GM12878 (cell line): Measurements from ENCODE around the gene SLC35F3. TPM values are rescaled to one million over a fixed set of nuclear protein-coding genes. Genes with fewer than 3 reads are reported as not detected.

Source experiments
- ATAC-seq: fragments of 200-7000 bp; cut with Tn5 transposase; 3 replicates; pipeline ENCODE4 v1.9.1; 2020; ENCODE audit warnings: mild to moderate bottlenecking, moderate library complexity
- BruUV-seq: library from RNA; stranded (reverse); fragments of 400-500 nt; replicated peaks from 2 replicates; lab custom pipeline; 2021; lab: Mats Ljungman, UMichigan
- CTCF ChIA-PET: fragments of 300-600 bp; sonication (Branson Sonifier 250); formaldehyde crosslinking; extraction: SDS; loops from one replicate; lab custom pipeline; 2021; ENCODE audit warnings: inconsistent platforms; lab: Yijun Ruan, JAX
- POLR2A ChIA-PET: fragments of 350-600 bp; formaldehyde crosslinking; extraction: SDS; loops from one replicate; lab custom pipeline; 2021; ENCODE audit warnings: inconsistent platforms; lab: Charles Lee
- RAD21 ChIA-PET: fragments of 300-600 bp; sonication (Branson Sonifier 250); formaldehyde crosslinking; loops from one replicate; lab custom pipeline; 2023; ENCODE audit warnings: antibody characterized with exemption; ENCODE audit not compliant: unreplicated experiment; lab: Charles Lee
- SMC1A ChIA-PET: fragments of 300-600 bp; sonication (Branson Sonifier 250); formaldehyde crosslinking; loops from one replicate; lab custom pipeline; 2023; ENCODE audit not compliant: unreplicated experiment, uncharacterized antibody; lab: Charles Lee
- DNase-seq: peaks from one replicate; pipeline ENCODE4 v3.0.0-alpha.2; 2011; ENCODE audit warnings: low read depth, low spot score
- FAIRE-seq: peaks from 3 replicates; lab custom pipeline; 2011; peaks lifted over from hg19 to GRCh38; lab: Jason Lieb, UNC
- H2AFZ ChIP-seq: 2 replicates; pipeline ENCODE4 v1.6.0; 2011; ENCODE audit warnings: low read depth, low read length, control low read depth; ENCODE audit not compliant: control insufficient read depth
- H3K27ac ChIP-seq: 2 replicates; pipeline ENCODE4 v1.5.1; 2011; ENCODE audit warnings: control low read depth; ENCODE audit not compliant: control insufficient read depth, insufficient read depth
- H3K27me3 ChIP-seq, 2 experiments: replicated peaks in 1 of 2; 2 replicates each; pipeline versions ENCODE4 v1.6.0 to v1.6.1; 2011; ENCODE audit warnings: low read length in 1 of 2; ENCODE audit not compliant: control insufficient read depth in 2 of 2, insufficient read depth in 2 of 2
- H3K36me3 ChIP-seq, 2 experiments: 2 replicates each; pipeline ENCODE4 v1.5.1; 2011; ENCODE audit warnings: low read length in 1 of 2; ENCODE audit not compliant: control insufficient read depth in 2 of 2, insufficient read depth in 2 of 2
- H3K4me1 ChIP-seq: 2 replicates; pipeline ENCODE4 v1.6.1; 2011; ENCODE audit warnings: mild to moderate bottlenecking, low read length, moderate library complexity, mixed read lengths; ENCODE audit not compliant: control insufficient read depth, insufficient read depth
- H3K4me2 ChIP-seq: 2 replicates; pipeline ENCODE4 v1.6.0; 2011; ENCODE audit warnings: control low read depth; ENCODE audit not compliant: control insufficient read depth, insufficient read depth
- H3K4me3 ChIP-seq: fragments of 200-600 bp; sonication (generic); 2 replicates; pipeline ENCODE4 v1.5.1; 2016
- H3K79me2 ChIP-seq: 2 replicates; pipeline ENCODE4 v1.6.0; 2011; ENCODE audit warnings: low read length; ENCODE audit not compliant: control insufficient read depth, insufficient read depth
- H3K9ac ChIP-seq: 2 replicates; pipeline ENCODE4 v1.8.0; 2011; ENCODE audit warnings: low read length, control low read depth, mixed read lengths; ENCODE audit not compliant: control insufficient read depth, insufficient read depth
- H3K9me3 ChIP-seq: replicated peaks from 3 replicates; pipeline ENCODE4 v1.5.1; 2011; ENCODE audit warnings: mild to moderate bottlenecking, low read length; ENCODE audit not compliant: control insufficient read depth, insufficient read depth
- H4K20me1 ChIP-seq: 2 replicates; pipeline ENCODE4 v1.6.0; 2011; ENCODE audit not compliant: control insufficient read depth, insufficient read depth
- ASH2L ChIP-seq: fragments of 300-600, 200-600 bp; sonication (generic); IDR thresholded peaks from 2 replicates; pipeline ENCODE4 v1.6.1; 2017; ENCODE audit warnings: low read depth, mild to moderate bottlenecking, borderline replicate concordance
- BRCA1 ChIP-seq: IDR thresholded peaks from 2 replicates; pipeline ENCODE4 v1.6.1; 2011; ENCODE audit warnings: low read depth, low read length, improper control_type of control experiment
- CREM ChIP-seq: IDR thresholded peaks from 2 replicates; pipeline ENCODE4 v1.6.1; 2014; ENCODE audit warnings: antibody characterized with exemption, low read depth
- EP300 ChIP-seq, 2 experiments: fragments of 150-350 bp in 1 of 2; IDR thresholded peaks; 2 replicates each; pipeline ENCODE4 v1.6.1; 2011 to 2012; ENCODE audit warnings: low read depth in 2 of 2, low read length in 2 of 2, borderline replicate concordance in 1 of 2, improper control_type of control experiment in 1 of 2, inconsistent platforms in 1 of 2; ENCODE audit not compliant: control insufficient read depth in 1 of 2
- IRF3 ChIP-seq: fragments of 450-650 bp; IDR thresholded peaks from 2 replicates; pipeline ENCODE4 v1.6.1; 2014; ENCODE audit warnings: mild to moderate bottlenecking
- NR2F1 ChIP-seq: fragments of 450-650 bp; conservative IDR thresholded peaks from 2 replicates; pipeline ENCODE4 v1.6.1; 2017; ENCODE audit warnings: mild to moderate bottlenecking
- RAD21 ChIP-seq: IDR thresholded peaks from 2 replicates; pipeline ENCODE4 v1.6.1; 2011; ENCODE audit warnings: mild to moderate bottlenecking, low read depth, low read length, moderate library complexity; ENCODE audit not compliant: insufficient read depth
- SP1 ChIP-seq: IDR thresholded peaks from one replicate; pipeline ENCODE4 v1.6.1; 2011; ENCODE audit warnings: low read depth, low read length
- SPI1 ChIP-seq: IDR thresholded peaks from 2 replicates; pipeline ENCODE4 v1.6.1; 2011; ENCODE audit warnings: low read depth, mild to moderate bottlenecking, low read length, moderate library complexity, borderline replicate concordance; ENCODE audit not compliant: insufficient read depth
- SUZ12 ChIP-seq: fragments of 200-600 bp; sonication (generic); IDR thresholded peaks from one replicate; pipeline ENCODE4 v1.6.1; 2018; ENCODE audit warnings: antibody characterized with exemption, mild to moderate bottlenecking; ENCODE audit not compliant: unreplicated experiment
- ZNF217 ChIP-seq: fragments of 450-650 bp; IDR thresholded peaks from 2 replicates; pipeline ENCODE4 v1.6.1; 2017; ENCODE audit warnings: antibody characterized with exemption, mild to moderate bottlenecking
- WGBS: methylation state at CpG from one replicate; pipeline ENCODE4 v1.1.6; 2016; ENCODE audit warnings: low lambda C conversion rate; ENCODE audit not compliant: insufficient replicate concordance, insufficient coverage; ENCODE audit errors: missing lambda C conversion rate; 5-methylcytosine and 5-hydroxymethylcytosine counted together
- in situ Hi-C: fragments of 300-500 bp; cut with MboI; formaldehyde crosslinking; loops from 9 replicates; pipeline ENCODE4 v1.14.3; 2018; ENCODE audit warnings: mixed read lengths
- intact Hi-C: fragments of 100-400 bp; cut with micrococcal nuclease; formaldehyde crosslinking; loops from one replicate; pipeline ENCODE4 v1.14.2; 2022; ENCODE audit not compliant: unreplicated experiment
- polyA plus RNA-seq, 11 experiments: library from polyadenylated mRNA; depleted of rRNA in 4 of 11; unstranded in 6 of 11; stranded (reverse) in 5 of 11; fragments of >200 nt; fragmentation: Nextera tagmentation in 4 of 11; fragmentation: Illumina TruSeq in 1 of 11; extraction: Ambion mirVana in 4 of 11; extraction: Trizol in 1 of 11; gene quantifications; 1 replicate in 1 of 11; 2 replicates in 10 of 11; pipeline versions ENCODE4 v1.2.1 to v1.2.3, GENCODE V29; 2011 to 2016; ENCODE audit warnings: inconsistent platforms in 2 of 11, missing spikeins in 2 of 11, low read depth in 1 of 11
- total RNA-seq, 4 experiments: library from RNA; depleted of rRNA in 3 of 4; stranded (reverse); fragments of >200 nt in 3 of 4; fragmentation: Illumina TruSeq in 1 of 4; extraction: Trizol in 1 of 4; gene quantifications; 2 replicates each; pipeline versions ENCODE4 v1.2.1 to v1.2.3, GENCODE V29; 2013 to 2021
- TF ChIP-seq, protein P1 (sequence below): fragments of 150-350 bp; IDR thresholded peaks from 2 replicates; pipeline ENCODE4 v1.6.1; 2014; ENCODE audit warnings: mild to moderate bottlenecking, low read depth, low read length
- TF ChIP-seq, protein P2 (sequence below): IDR thresholded peaks from 2 replicates; pipeline ENCODE4 v1.6.1; 2012; ENCODE audit warnings: low read length, inconsistent platforms

The SLC35F3 gene
- total and polyA plus RNA-seq, 10 of the 15 experiments (the other 5 are each of a cell fraction or from before 2014, with no cell fraction given): 1.0 to 8.6 (median 5.7) TPM

DNA sequence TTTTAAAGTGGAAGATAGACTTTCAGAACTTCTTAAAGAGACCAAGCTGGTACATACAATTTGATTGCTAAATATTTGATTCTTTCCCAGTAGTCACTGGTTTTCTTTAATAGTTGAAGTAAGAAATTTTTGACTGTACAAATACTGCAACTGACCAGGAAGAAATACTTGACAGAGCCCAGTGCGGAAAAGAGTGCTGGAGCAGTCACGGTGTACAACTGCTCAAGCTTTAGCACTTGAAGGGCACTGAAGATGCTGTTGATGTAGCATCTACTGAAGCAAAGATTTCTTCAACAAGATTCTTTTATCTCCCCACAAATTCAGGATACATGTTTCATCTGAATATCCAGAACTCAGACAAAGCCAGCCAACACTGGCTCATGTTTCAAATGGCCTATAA is 41.5 kb downstream of the SLC35F3 start:
- ChIA-PET SMC1A (no interaction called here), POLR2A (no interaction called here), RAD21 (no interaction called here), CTCF (no interaction called here)
- ATAC-seq: no peak
- intact Hi-C loops: no loop called here
- H4K20me1 ChIP-seq: no peaks in the 10 kb centered on the region
- no peak overlapping the region for H2AFZ ChIP-seq
- no peaks in the 10 kb centered on the region for H3K79me2 ChIP-seq
- H3K9me3 ChIP-seq: no peaks in the 10 kb centered on the region
- no TSS peak for BruUV-seq
- H3K4me3 ChIP-seq: no peak overlapping the region
- FAIRE-seq: no peak
- H3K9ac ChIP-seq: no peak overlapping the region
- no peak overlapping the region for H3K27ac ChIP-seq
- DNase-seq: no peak
- in situ Hi-C loops: no loop called here
- no peaks in the 10 kb centered on the region for H3K36me3 ChIP-seq
- H3K27me3 ChIP-seq: no peaks in the 10 kb centered on the region; a peak in 1 of 4 replicates
- no peaks in the 10 kb centered on the region for H3K4me1 ChIP-seq
- no peak for TF ChIP-seq IRF3
- TF ChIP-seq ZNF217: no peak
- WGBS: 68% methylated on average over 2 of the region's 2 CpGs
- no peak overlapping the region for H3K4me2 ChIP-seq

DNA sequence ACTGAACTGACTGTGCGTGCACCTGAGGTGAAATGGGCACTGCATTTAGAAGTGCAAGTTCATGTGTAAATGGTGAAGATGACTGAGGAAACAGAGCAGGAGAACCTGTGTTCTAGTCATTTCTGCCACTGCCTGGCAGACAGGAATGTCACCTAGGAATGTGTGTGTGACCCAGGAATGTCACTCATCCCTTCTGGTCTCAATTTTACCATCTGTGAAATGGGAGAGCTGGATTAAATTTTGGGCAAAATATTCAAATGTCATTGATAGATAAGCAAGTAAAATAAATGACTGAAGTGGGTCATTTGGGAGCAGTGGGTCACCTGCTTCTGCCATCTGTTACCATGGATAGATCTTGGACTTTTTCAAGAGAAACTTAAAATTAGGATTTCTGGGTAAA is 42.2 kb downstream of the SLC35F3 start:
- WGBS: 54% methylated on average over 1 of the region's 1 CpG
- ChIA-PET SMC1A (no interaction called here), RAD21 (no interaction called here), CTCF (no interaction called here), POLR2A (no interaction called here)
- Histone ChIP-seq H3K9me3 (no peaks in the 10 kb centered on the region), H2AFZ (no peak overlapping the region), H3K79me2 (no peaks in the 10 kb centered on the region), H4K20me1 (no peaks in the 10 kb centered on the region), H3K27ac (no peak overlapping the region), H3K4me3 (no peak overlapping the region), H3K4me1 (no peaks in the 10 kb centered on the region), H3K4me2 (no peak overlapping the region), H3K36me3 (no peaks in the 10 kb centered on the region), H3K27me3 (no peaks in the 10 kb centered on the region), H3K9ac (no peak overlapping the region)
- FAIRE-seq (no peak), ATAC-seq (no peak), DNase-seq (no peak)
- in situ Hi-C loops: no loop called here
- intact Hi-C loops: no loop called here
- BruUV-seq: no TSS peak
- TF ChIP-seq SUZ12: no peak
- TF ChIP-seq ASH2L: no peak
- TF ChIP-seq, protein P1, sequence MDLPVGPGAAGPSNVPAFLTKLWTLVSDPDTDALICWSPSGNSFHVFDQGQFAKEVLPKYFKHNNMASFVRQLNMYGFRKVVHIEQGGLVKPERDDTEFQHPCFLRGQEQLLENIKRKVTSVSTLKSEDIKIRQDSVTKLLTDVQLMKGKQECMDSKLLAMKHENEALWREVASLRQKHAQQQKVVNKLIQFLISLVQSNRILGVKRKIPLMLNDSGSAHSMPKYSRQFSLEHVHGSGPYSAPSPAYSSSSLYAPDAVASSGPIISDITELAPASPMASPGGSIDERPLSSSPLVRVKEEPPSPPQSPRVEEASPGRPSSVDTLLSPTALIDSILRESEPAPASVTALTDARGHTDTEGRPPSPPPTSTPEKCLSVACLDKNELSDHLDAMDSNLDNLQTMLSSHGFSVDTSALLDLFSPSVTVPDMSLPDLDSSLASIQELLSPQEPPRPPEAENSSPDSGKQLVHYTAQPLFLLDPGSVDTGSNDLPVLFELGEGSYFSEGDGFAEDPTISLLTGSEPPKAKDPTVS: no peak
- TF ChIP-seq, protein P2, sequence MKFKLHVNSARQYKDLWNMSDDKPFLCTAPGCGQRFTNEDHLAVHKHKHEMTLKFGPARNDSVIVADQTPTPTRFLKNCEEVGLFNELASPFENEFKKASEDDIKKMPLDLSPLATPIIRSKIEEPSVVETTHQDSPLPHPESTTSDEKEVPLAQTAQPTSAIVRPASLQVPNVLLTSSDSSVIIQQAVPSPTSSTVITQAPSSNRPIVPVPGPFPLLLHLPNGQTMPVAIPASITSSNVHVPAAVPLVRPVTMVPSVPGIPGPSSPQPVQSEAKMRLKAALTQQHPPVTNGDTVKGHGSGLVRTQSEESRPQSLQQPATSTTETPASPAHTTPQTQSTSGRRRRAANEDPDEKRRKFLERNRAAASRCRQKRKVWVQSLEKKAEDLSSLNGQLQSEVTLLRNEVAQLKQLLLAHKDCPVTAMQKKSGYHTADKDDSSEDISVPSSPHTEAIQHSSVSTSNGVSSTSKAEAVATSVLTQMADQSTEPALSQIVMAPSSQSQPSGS: no peak
- no peak for TF ChIP-seq RAD21
- no peak for TF ChIP-seq CREM
- no peak for TF ChIP-seq NR2F1
- TF ChIP-seq EP300 (IDR thresholded peaks at IDR 0.05; ENCODE audit: borderline replicate concordance in 1 of 2, control insufficient read depth in 1 of 2, low read depth in 2 of 2, low read length in 2 of 2): no peak
- no peak for TF ChIP-seq IRF3
- TF ChIP-seq SP1: no peak
- no peak for TF ChIP-seq SPI1
- TF ChIP-seq BRCA1: no peak
